Measurements from ENCODE around the gene ADARB1. TPM values are rescaled to one million over a fixed set of nuclear protein-coding genes. Genes with fewer than 3 reads are reported as not detected.

ADARB1 gene
- total RNA-seq, 1 experiment from 2014 or later, result 36.6 TPM

GRCh38 chr21:45036630-45037029 lies 37.8 kb upstream of the ADARB1 start:
- DNase-seq (ENCODE audit: extremely low read depth, low read depth), result no peak

- no peak for DNase-seq (ENCODE audit: extremely low read depth, low read depth)
Observed at GRCh38 chr21:45037986-45038385, 36.4 kb upstream of the ADARB1 start.

- no peak for DNase-seq (ENCODE audit: extremely low read depth, low read depth)
Observed at GRCh38 chr21:45039317-45040156, 34.8 kb upstream of the ADARB1 start.

GRCh38 chr21:45040157-45040711 lies 34.1 kb upstream of the ADARB1 start:
- no peak for DNase-seq (ENCODE audit: extremely low read depth, low read depth)

GRCh38 chr21:45040739-45041138 lies 33.6 kb upstream of the ADARB1 start:
- DNase-seq (ENCODE audit: extremely low read depth, low read depth), result no peak

GRCh38 chr21:45041351-45041805 lies 33.0 kb upstream of the ADARB1 start:
- DNase-seq (ENCODE audit: extremely low read depth, low read depth), result peak; percentile 20

GRCh38 chr21:45041984-45042663 lies 32.3 kb upstream of the ADARB1 start:
- DNase-seq (ENCODE audit: extremely low read depth, low read depth), result no peak

- no peak for DNase-seq (ENCODE audit: extremely low read depth, low read depth)
Observed at GRCh38 chr21:45042664-45043161, 31.7 kb upstream of the ADARB1 start.

- DNase-seq (ENCODE audit: extremely low read depth, low read depth), result no peak
Observed at GRCh38 chr21:45043541-45044020, 30.8 kb upstream of the ADARB1 start.

- DNase-seq (ENCODE audit: extremely low read depth, low read depth), result no peak
Observed at GRCh38 chr21:45045481-45045880, 28.9 kb upstream of the ADARB1 start.

GRCh38 chr21:45047257-45047656 lies 27.1 kb upstream of the ADARB1 start:
- no peak for DNase-seq (ENCODE audit: extremely low read depth, low read depth)

GRCh38 chr21:45048026-45048698 lies 26.2 kb upstream of the ADARB1 start:
- no peak for DNase-seq (ENCODE audit: extremely low read depth, low read depth)

GRCh38 chr21:45048968-45049367 lies 25.4 kb upstream of the ADARB1 start:
- no peak for DNase-seq (ENCODE audit: extremely low read depth, low read depth)

GRCh38 chr21:45049714-45050344 lies 24.6 kb upstream of the ADARB1 start:
- no peak for DNase-seq (ENCODE audit: extremely low read depth, low read depth)

- DNase-seq (ENCODE audit: extremely low read depth, low read depth), result no peak
Observed at GRCh38 chr21:45050345-45050796, 24.0 kb upstream of the ADARB1 start.

- peak; percentile 84 for DNase-seq (ENCODE audit: extremely low read depth, low read depth)
Observed at GRCh38 chr21:45050797-45051489, 23.4 kb upstream of the ADARB1 start.

GRCh38 chr21:45051580-45052434 lies 22.6 kb upstream of the ADARB1 start:
- no peak for DNase-seq (ENCODE audit: extremely low read depth, low read depth)

GRCh38 chr21:45052960-45053359 lies 21.4 kb upstream of the ADARB1 start:
- DNase-seq (ENCODE audit: extremely low read depth, low read depth), result no peak
